ENCODE results near the gene GABRA5.
"Not testable (repeated sequence)": the region's sequence is repeated elsewhere in the genome, so short reads cannot be mapped to it uniquely, and the experiment has no call there.

The GABRA5 gene

DNA sequence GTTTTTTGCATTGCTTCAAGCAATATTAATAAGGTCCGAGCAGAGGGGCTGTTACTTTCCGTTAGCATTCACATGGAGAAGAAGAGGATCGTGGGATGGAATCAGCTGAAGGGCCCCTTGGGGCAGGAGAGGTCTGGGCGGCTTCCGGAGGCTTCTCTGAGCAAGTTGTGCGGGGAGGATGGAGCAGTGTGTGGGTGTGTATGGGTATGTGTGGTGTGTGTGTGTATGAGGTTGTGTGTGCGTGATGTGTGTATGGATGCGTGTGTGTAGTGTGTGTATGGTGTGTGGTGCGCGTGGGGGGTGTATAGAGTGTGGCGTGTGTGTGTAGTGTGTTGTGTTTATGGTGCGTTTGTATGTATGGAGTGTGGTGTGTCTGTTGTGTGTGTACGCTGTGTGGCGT lies 25.8 kb downstream of the GABRA5 start:
- ATAC-seq (ENCODE audit: low read depth) (no peak), DNase-seq (ENCODE audit: low spot score) (no peak)
- no peaks in the 10 kb centered on the region for H3K36me3 ChIP-seq (ENCODE audit: low read depth)
- H3K4me1 ChIP-seq (ENCODE audit: insufficient read depth, poor library complexity, severe bottlenecking): no peaks in the 10 kb centered on the region
- H3K9me3 ChIP-seq (ENCODE audit: severe bottlenecking): no peaks in the 10 kb centered on the region
- TF ChIP-seq, protein P1, sequence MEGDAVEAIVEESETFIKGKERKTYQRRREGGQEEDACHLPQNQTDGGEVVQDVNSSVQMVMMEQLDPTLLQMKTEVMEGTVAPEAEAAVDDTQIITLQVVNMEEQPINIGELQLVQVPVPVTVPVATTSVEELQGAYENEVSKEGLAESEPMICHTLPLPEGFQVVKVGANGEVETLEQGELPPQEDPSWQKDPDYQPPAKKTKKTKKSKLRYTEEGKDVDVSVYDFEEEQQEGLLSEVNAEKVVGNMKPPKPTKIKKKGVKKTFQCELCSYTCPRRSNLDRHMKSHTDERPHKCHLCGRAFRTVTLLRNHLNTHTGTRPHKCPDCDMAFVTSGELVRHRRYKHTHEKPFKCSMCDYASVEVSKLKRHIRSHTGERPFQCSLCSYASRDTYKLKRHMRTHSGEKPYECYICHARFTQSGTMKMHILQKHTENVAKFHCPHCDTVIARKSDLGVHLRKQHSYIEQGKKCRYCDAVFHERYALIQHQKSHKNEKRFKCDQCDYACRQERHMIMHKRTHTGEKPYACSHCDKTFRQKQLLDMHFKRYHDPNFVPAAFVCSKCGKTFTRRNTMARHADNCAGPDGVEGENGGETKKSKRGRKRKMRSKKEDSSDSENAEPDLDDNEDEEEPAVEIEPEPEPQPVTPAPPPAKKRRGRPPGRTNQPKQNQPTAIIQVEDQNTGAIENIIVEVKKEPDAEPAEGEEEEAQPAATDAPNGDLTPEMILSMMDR (IDR thresholded peaks at IDR 0.05; ENCODE audit: poor library complexity, severe bottlenecking): no peak
- H3K27me3 ChIP-seq (ENCODE audit: insufficient read depth, poor library complexity, severe bottlenecking): peaks cover 12% of the 10 kb centered on the region
- H3K4me3 ChIP-seq (ENCODE audit: severe bottlenecking): no peak overlapping the region
- no peak overlapping the region for H3K27ac ChIP-seq (ENCODE audit: poor library complexity, severe bottlenecking)

DNA sequence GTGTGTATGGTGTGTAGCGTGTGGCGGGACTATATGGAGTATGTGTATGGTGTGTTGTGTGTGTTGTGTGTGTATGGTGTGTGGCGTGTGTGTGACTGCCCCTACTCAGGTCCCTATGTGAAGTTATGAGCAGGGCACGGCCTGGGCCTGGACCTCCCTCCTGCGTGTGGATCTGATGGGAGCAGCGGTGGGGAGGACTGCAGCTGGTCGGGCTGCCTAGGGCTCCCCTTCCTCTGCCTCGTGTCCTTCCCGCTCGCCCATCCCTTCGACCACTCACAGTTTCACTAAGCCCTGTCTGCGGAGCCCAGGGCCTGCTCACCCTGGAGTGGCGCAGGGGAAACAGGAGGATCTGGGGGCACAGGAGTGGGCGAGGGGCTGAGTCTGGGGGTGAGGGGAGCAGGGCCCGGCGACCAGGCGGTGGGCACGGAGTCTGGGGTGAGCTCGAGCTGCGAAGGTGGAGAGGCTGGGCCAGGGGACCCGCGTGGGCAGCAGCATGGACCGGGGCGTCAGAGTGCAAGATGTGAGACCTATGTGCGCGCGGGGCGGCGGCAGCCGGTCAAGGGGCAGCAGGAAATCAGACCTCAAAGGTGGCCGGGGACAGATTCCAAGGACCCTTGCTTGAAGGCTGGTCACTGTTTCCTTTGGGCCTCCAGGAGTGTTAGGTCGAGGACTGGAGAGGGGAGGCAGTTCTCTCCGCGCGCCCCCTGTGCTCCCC lies 26.6 kb downstream of the GABRA5 start:
- Histone ChIP-seq H3K27me3 (ENCODE audit: insufficient read depth, poor library complexity, severe bottlenecking) (peaks cover 12% of the 10 kb centered on the region), H3K27ac (ENCODE audit: poor library complexity, severe bottlenecking) (no peak overlapping the region), H3K9me3 (ENCODE audit: severe bottlenecking) (no peaks in the 10 kb centered on the region), H3K4me3 (ENCODE audit: severe bottlenecking) (no peak overlapping the region), H3K4me1 (ENCODE audit: insufficient read depth, poor library complexity, severe bottlenecking) (no peaks in the 10 kb centered on the region), H3K36me3 (ENCODE audit: low read depth) (no peaks in the 10 kb centered on the region)
- ATAC-seq (ENCODE audit: low read depth) (no peak), DNase-seq (ENCODE audit: low spot score) (no peak)
- TF ChIP-seq, protein P1 (IDR thresholded peaks at IDR 0.05; ENCODE audit: poor library complexity, severe bottlenecking): no peak

DNA sequence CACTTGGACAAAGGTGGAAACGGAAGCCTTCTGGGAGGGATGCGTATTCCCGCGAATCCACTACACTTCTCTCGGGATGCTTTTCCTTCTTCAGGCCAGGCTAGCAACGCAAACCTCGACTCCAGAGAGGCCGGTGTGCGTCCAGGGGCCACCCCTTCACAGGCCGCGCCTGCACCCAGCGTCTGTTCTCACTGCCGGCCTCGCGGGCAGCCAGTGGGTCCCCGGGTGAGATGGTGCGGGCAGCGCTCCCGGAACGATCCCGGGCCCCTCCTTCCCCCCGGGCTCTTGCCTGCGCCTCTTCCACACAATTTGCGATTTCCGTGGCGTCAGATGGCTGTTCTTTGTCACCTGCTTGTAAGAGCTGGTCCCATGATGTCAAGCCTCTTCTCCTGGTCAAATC lies 27.3 kb downstream of the GABRA5 start:
- DNase-seq (ENCODE audit: low spot score) (no peak), ATAC-seq (ENCODE audit: low read depth) (no peak)
- Histone ChIP-seq H3K27me3 (ENCODE audit: insufficient read depth, poor library complexity, severe bottlenecking) (peaks cover 12% of the 10 kb centered on the region), H3K27ac (ENCODE audit: poor library complexity, severe bottlenecking) (no peak overlapping the region), H3K9me3 (ENCODE audit: severe bottlenecking) (no peaks in the 10 kb centered on the region), H3K36me3 (ENCODE audit: low read depth) (no peaks in the 10 kb centered on the region), H3K4me3 (ENCODE audit: severe bottlenecking) (no peak overlapping the region), H3K4me1 (ENCODE audit: insufficient read depth, poor library complexity, severe bottlenecking) (no peaks in the 10 kb centered on the region)
- TF ChIP-seq, protein P1 (IDR thresholded peaks at IDR 0.05; ENCODE audit: poor library complexity, severe bottlenecking): no peak

- not testable (repeated sequence) for ATAC-seq (ENCODE audit: low read depth); DNase-seq (ENCODE audit: low spot score); H3K4me1 ChIP-seq (ENCODE audit: insufficient read depth, poor library complexity, severe bottlenecking); H3K27ac ChIP-seq (ENCODE audit: poor library complexity, severe bottlenecking); H3K36me3 ChIP-seq (ENCODE audit: low read depth); H3K9me3 ChIP-seq (ENCODE audit: severe bottlenecking); H3K4me3 ChIP-seq (ENCODE audit: severe bottlenecking)
- peaks cover 12% of the 10 kb centered on the region for H3K27me3 ChIP-seq (ENCODE audit: insufficient read depth, poor library complexity, severe bottlenecking)
These were observed 28.5 kb downstream of the GABRA5 start for GRCh38 chr15:26895346-26895745.

DNA sequence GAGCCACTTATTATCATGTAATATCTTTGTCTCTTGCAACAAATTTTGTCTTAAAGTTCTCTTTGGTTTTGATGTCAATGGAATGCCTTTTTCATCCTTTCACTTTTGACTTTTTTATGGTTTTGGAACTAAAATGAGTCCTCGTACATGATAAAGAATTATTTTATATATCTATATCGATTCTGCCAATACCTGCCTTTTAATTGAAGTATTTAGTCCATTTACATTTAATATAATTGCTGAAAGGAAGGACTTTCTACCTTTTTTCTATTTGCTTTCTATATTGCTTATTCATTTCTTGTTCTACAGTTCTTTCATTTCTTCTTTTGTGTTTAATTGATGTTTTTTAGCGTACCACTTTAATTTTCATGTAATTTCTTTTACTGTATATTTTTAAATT lies 32.8 kb downstream of the GABRA5 start:
- DNase-seq (ENCODE audit: low spot score): no peak
- ATAC-seq (ENCODE audit: low read depth): no peak
- Histone ChIP-seq H3K4me3 (ENCODE audit: severe bottlenecking) (no peak overlapping the region), H3K9me3 (ENCODE audit: severe bottlenecking) (peaks cover 8% of the 10 kb centered on the region), H3K36me3 (ENCODE audit: low read depth) (no peaks in the 10 kb centered on the region), H3K4me1 (ENCODE audit: insufficient read depth, poor library complexity, severe bottlenecking) (no peaks in the 10 kb centered on the region), H3K27ac (ENCODE audit: poor library complexity, severe bottlenecking) (no peak overlapping the region), H3K27me3 (ENCODE audit: insufficient read depth, poor library complexity, severe bottlenecking) (no peaks in the 10 kb centered on the region)
- TF ChIP-seq, protein P1 (IDR thresholded peaks at IDR 0.05; ENCODE audit: poor library complexity, severe bottlenecking): no peak
